Measurements from ENCODE around the gene ZNF280B. TPM values are rescaled to one million over a fixed set of nuclear protein-coding genes. Genes with fewer than 3 reads are reported as not detected.
"Not testable (repeated sequence)": the region's sequence is repeated elsewhere in the genome, so short reads cannot be mapped to it uniquely, and the experiment has no call there.

Gene ZNF280B
- total RNA-seq, 1 experiment from 2014 or later = 8.2 TPM

DNA sequence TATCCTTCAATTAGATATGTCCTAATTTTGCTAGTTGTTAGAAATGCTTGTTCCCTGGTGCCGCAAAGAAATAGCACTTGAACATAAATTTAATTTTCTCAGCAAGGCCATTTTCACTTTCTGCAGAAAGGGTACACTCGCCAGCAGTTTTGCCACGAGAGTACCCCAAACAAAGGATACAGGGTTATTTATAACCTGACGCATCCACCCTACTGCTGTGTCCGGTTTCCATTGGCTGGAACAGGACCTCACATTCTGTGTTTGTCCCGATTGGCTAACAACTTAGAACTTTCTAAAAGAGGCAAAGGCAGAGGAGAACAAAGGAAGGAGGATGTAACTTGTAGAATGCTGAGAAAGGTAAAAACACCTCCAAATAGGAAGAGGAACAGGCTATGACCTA lies 1.4 kb upstream of the ZNF280B start:
- H3K4me3 Mint-ChIP-seq; H3K27ac Mint-ChIP-seq; H4K20me1 ChIP-seq (ENCODE audit: control insufficient read depth, insufficient read depth, insufficient read length); H3K23ac ChIP-seq (ENCODE audit: insufficient read length, low read depth, low read length); H3K4ac ChIP-seq (ENCODE audit: low read depth, low read length); DNase-seq; H3K27me3 ChIP-seq (ENCODE audit: insufficient read depth, low read length); H3K27ac ChIP-seq (ENCODE audit: insufficient read length, low read depth, low read length); H3K56ac ChIP-seq (ENCODE audit: insufficient read length, low read depth, low read length); H4K91ac ChIP-seq (ENCODE audit: insufficient read length, low read depth, low read length); H3K4me1 ChIP-seq (ENCODE audit: insufficient read depth, low read length); H3K14ac ChIP-seq (ENCODE audit: insufficient read depth, low read length); H2BK5ac ChIP-seq (ENCODE audit: insufficient read length, low read length); H2BK12ac ChIP-seq (ENCODE audit: insufficient read length, low read depth, low read length); H3K79me1 ChIP-seq (ENCODE audit: insufficient read depth, low read depth, low read length, poor library complexity, severe bottlenecking); H3T11ph ChIP-seq (ENCODE audit: low read length); H2AFZ ChIP-seq (ENCODE audit: low read length); H2BK120ac ChIP-seq (ENCODE audit: low read depth, low read length, poor library complexity, severe bottlenecking); H4K5ac ChIP-seq (ENCODE audit: insufficient read length, low read depth, low read length); H3K9me3 ChIP-seq (ENCODE audit: control insufficient read depth, low read depth, low read length); H3K9ac ChIP-seq (ENCODE audit: extremely low read depth, insufficient read length, low read length); H3K23me2 ChIP-seq (ENCODE audit: insufficient read length, low read depth, low read length, poor library complexity, severe bottlenecking); H4K8ac ChIP-seq (replicated peaks; ENCODE audit: insufficient read length, low read depth, low read length); H3K4me2 ChIP-seq (ENCODE audit: insufficient read depth, insufficient read length, low read length); H2BK20ac ChIP-seq (ENCODE audit: low read depth, low read length, poor library complexity, severe bottlenecking); H3K4me1 Mint-ChIP-seq; H3K79me2 ChIP-seq (ENCODE audit: insufficient read depth, low read length); H2BK15ac ChIP-seq (ENCODE audit: low read depth, low read length); H2AK5ac ChIP-seq (ENCODE audit: insufficient read length, low read length); H3K18ac ChIP-seq (ENCODE audit: insufficient read length, low read depth, low read length): not testable (repeated sequence)
- Mint-ChIP-seq H3K36me3 (ENCODE audit: insufficient read depth in 1 of 3, low read depth in 3 of 3) (peaks cover 21 to 28% (median 23%) of the 10 kb centered on the region in 3 experiments), H3K9me3 (peaks cover 18 to 22% of the 10 kb centered on the region in 2 experiments), H3K27me3 (ENCODE audit: low read depth) (peaks cover 73% of the 10 kb centered on the region)
- no CpG with 5 or more reads among the region's 6 CpGs for WGBS (ENCODE audit: extremely low coverage, insufficient read length, low lambda C conversion rate)
